GM21367 (cell line): Measurements from ENCODE around the gene FANCC.

ENCODE experiments used
- ATAC-seq: cut with Tn5 transposase; IDR thresholded peaks from one replicate; pipeline ENCODE4 v1.9.1; 2021; ENCODE audit not compliant: unreplicated experiment

Gene FANCC

DNA sequence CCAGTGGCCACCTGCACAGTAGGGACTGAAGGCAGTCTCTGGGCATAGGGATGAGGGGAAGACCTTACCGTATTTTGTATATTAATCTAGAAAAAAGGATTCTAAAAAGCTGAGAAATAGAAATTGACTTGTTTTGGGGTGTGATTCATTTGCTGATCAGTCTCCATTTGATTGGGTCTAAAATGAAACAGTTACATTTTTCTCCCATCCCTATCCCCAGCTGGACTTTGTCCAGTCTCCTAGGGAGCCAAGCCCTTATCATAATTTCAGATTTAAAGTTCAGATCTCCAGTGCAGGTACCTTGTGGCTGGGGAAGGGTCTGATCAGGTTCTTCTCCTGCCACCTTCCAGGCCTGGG, 240.8 kb downstream of the FANCC start:
- ATAC-seq = no peak

DNA sequence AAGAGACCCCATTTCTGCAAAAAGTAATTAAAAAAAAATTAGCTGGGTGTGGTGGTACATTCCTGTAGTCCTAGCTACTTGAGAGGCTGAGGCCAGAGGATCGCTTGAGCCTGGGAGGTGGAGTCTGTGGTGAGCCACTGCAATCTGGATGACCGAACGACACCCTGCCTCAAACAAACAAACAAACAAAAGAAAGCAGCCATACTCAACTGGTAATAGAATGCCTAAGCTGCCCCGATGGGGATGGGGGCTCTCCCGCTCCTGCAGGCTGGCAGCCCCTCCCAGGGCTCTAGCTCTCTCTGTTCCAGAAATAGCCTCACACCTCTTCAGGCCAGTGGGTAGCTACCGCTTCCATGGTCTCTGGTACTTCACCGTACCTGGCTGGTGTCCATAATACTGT, 241.8 kb downstream of the FANCC start:
- ATAC-seq = no peak

DNA sequence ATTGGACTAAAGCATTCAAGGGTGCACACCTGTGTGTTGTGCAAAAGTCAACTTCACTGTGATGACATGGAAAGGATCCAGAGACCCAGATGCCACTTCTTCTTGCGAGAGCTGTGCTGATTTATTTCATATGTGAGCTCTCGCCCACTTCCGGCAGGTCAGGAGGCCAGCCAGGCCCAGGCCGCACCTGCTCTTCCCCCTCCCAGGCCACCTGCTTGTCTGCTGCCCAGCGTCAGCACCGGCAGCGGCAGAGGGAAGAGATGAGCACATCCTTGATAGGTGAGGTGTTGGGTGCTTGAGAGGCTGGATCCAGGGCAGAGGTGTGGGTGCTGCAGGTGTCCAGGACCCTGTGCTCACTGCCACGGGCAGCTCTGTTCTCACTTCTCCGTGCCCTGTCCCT, 242.9 kb downstream of the FANCC start:
- no peak for ATAC-seq

DNA sequence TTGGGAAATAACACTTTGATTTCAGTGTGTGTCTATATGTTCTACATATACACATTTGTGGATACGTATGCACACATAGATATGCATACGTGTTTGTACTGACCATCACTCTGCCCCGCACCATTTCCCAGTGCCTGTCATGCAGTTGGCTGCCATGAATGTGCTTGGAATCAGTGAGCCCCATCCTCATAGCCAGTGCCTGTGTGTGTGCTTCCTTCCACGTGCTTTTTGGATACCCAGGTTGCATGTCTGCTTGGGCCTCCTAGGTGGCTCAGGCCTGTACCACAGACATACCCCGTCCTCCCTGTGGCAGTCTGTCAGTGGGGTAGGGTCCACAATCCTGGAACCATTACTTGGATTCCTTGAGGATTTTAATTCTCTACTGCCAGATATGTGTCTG, 243.6 kb downstream of the FANCC start:
- ATAC-seq = no peak

DNA sequence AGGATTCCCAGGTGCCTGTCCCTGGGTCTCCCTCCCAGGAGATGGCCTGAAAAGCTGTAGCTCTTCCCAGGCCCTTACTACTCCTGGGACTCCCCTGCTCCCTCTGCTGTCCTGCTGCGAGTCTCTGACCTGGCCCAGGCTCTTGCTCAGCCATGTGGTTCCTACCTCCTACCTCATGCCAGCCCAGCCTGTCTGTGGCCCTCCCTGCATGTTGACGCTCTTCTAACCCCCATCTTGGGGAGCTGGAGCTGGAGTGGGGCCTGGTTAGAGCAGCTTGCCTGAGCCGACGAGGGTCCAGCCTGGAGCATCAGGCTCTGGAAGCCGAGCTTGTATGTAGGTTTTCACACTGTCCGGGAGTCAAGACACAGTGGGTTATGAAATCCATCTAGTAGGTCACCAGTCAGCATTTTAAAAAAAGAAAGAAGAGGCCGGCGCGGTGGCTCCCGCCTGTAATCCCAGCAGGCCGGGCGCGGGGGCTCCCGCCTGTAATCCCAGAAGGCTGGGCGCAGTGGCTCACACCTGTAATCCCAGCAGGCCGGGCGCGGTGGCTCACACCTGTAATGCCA, 244.4 kb downstream of the FANCC start:
- ATAC-seq = no peak

DNA sequence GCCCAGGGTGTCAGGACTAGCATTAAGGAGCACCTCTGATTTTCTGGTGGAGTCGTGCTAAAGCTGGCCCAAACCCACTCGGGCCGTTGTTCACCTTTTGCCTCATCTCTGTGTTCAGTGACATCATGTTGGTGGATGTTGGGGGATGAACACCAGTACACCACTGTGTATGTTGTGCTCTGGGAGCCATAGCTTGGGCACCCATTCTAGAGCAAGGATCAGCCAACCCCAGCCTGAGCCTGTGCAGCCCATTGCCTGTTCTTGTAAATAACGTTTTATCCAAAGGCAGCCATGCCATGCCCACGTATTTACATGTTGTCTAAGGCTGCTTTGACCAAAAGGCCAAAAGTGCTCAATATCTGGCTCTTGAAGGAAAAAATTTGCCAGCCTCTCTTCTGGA, 245.6 kb downstream of the FANCC start:
- ATAC-seq = no peak

DNA sequence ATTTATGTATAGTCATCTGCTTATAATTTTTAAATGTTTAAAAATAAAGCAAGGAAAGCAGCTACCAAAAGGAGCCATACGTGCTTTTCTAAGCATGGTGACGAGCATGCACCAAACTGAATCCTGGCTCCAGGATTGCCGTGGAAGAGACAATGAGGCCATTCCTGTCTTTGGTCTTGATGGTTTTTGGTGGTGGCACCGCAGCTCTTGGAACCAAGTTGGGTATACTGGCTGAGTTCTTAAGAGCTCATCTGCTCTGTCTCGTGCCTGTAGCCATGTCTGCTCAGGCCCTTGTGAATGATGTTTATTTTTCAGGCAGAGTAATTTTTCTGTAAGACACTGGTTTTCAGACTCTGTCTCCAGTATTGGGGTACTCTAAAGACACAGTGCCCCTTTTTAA, 246.1 kb downstream of the FANCC start:
- no peak for ATAC-seq

DNA sequence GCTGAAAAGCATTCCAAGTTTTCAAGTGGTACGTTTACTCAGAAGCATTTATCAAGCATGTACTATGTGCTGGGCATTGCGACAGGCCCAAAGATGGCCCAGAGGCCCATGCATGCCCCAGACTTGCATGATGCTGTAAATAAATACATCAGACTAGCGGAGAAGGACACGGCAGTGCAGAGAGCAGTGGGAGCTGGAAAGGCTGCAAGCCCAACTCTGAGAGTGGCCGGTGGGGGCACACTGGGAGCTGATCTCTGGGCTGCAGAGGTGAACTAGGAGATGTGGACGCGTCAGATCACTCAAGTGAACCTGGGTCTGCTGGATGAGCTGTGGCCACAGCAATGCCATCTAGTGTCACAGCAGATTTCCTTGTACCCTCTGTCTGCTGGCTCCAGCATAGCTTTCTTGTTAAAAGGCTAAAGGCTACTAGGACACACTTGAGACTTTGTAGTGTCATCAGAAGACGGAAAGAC, 246.9 kb downstream of the FANCC start:
- ATAC-seq = no peak

DNA sequence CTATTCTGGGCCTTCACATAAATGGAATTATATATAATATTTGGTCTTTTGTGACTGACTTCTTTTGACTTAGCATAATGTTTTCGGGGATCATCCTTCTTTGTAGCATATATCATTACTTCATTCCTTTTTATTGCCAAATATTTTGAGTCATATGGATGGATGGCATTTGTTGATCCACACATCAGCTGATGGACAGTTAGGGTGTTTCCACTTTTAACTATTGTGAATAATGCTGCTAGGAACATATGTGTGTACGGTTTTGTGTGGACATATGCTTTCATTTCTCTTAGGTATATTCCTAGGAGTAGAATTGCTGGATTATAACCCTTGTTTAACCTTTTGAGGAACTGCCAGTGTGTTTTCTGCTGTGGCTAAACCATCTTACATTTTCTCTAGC, 249.6 kb downstream of the FANCC start:
- no peak for ATAC-seq

DNA sequence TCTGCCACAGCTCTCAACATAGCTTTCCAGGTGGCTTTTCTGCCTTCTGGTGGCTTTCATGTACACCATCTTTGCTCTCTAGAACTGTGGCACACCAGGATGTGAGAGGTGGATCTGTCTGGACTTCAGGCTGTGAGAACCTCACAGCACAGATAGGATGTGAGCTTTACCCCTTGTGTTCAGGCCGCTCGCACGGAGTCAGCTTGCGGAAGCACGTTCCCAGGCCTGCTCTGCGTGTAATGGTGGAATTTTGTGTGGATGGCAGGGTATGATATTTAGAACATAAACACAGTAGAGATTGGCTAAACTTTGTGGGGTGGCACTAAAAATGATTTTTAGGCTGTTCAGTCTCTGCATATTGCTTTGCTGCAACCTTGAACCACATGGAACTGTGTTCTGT, 250.5 kb downstream of the FANCC start:
- ATAC-seq = no peak

DNA sequence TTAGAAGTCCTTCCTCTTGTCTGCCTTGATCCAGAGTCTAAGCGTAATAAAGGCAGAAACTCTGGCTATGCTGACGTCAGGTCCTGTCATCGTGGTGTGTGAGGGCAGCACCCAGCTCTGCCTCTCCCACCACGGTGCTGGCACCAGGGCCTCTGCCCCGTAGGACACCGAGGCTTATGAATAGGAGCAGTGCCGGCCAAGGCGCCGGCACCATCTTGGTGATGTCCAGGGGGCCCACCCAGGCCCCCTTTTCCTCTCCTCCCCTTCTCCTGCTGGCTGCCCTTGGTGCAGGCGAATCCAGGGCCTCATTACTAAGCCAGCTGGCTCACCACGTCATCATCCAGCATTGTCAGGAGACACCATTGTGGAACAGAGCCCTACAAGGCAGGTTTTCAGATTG, 252.3 kb downstream of the FANCC start:
- ATAC-seq = no peak

DNA sequence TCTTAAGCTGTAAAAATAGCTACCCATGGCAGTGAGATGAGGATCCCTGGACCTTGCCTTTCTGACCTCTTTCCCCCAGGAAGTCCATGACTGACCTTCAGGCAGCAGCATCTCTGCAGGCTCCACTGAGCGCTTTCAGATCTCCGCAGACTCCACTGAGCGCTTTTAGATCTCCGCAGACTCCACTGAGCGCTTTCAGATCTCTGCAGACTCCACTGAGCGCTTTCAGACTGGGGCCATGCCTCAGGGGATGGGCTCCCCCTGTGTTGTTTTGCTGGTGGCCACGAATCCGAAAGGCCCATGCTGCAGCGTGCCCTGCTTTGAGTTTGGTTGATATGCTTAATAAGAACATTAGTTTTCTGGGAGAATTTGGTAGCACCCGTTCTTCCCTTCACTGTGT, 254.2 kb downstream of the FANCC start:
- no peak for ATAC-seq

DNA sequence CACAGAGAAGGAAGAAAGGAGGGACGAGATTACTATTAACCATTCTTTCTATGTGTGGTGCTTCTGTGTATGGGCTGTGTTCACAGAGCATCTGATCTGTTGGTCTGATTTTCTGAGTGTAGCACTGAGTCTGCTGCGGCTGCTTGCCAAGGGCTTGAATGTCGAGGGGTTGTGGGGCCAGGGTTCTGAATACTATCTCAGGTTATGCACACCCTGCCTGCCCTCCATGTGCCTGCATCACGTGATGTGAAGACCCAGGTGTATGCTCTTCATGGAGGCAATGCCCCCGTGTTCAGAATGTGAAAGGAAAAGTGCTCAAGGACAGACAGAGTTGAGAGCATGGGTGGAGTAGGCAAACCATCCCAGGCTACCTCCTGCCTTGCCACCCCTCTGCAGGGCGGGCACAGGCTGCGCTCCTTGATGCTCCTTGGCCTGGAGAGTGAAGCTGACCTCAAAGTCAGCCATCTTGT, 254.9 kb downstream of the FANCC start:
- ATAC-seq = no peak

DNA sequence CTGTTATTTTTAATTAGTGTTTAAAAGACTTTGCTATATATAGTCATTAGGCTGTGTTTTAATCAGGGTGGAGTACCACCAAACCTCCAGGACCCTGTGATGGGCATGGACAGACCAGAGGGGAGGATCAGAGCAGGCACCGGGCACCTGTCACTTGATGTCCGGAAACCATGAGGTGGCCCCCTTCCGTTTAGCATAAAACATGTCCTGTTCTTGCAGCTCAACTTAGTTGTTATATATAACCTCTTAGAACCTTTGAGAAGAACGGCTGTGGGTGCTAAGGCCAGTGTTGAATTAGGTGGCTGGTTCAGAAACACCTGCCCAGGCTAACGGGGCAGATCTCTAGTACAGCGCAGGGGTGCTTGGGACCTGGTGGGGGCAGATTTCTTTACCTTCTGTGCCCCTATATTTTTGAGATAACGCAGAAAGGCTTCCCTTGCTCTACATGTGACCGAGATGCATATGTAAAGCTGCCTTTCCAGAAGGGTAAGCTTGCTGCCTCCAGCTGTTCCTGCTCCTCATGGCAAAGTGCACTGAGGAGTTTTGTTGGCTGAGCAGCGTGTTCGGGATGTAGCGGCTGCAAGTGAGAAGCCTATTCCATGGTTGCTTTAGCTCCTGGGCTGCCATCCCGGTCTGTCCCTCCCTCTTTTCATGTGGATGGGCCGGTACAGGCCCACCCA, 255.5 kb downstream of the FANCC start:
- no peak for ATAC-seq

DNA sequence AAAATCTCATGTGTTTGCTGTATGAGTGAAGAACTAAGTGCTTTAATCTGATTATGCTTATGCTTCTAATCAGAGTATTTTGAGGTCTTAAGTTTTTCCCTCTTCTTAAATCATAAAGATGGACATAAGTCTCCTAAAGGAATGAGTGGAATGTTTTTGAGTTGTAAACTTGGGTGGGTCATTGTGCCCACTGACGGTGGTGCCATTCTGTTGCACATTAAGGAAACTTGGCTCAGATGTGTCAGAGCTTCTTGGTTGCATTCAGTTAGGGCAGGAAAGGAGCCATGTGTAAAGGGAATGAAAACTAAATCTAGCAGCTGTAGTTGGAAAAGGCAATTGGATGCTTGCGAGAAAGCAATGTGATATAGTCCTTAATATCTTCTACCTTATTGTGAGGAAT, 256.6 kb downstream of the FANCC start:
- ATAC-seq = no peak

DNA sequence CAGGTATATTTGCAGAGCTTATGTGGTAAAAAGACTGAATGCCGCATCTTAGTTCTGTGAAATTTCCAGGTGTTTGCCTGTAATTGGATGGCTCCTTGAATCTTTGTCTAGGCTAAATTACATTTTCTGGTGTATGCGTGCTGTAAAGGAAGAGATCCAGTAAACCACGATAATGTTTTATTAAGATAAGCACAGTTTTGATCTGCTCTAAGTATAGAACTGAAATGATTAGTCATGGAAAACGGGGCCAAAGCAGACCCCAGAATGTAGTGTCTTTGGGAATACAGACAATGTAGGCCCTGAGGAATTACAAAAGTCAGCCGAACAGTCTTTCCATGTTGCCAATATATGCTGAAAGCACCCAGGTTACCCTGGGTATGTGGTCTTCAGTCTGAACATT, 257.3 kb downstream of the FANCC start:
- ATAC-seq = no peak

DNA sequence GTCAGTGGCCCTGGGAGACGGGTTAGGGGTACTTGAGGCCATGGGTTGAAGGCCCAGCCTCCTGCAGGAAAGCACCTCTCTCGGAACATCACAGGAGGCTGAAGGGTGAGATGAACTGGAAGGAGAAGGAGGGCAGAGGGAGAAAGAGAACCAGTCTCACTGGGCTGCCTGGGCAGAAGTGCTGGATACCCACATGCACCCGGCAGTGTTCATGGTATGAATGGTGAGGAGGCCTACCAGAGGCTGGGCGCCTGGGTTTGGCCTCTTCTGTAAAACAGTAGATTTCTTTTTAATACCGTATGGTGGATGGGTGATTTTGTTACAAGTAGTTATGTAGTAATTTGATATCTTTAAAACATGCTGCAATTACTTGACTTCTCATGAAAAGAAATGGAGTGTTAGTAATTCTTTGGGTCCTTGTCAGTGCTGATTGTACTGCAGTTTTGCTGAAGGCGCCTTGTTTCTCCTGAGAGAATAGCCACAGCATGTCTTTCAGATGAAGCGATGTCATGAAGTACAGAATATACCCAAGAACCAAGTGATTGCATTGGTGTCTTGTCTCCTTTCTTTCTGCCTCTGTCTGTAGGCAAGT, 258.6 kb downstream of the FANCC start:
- ATAC-seq = no peak

DNA sequence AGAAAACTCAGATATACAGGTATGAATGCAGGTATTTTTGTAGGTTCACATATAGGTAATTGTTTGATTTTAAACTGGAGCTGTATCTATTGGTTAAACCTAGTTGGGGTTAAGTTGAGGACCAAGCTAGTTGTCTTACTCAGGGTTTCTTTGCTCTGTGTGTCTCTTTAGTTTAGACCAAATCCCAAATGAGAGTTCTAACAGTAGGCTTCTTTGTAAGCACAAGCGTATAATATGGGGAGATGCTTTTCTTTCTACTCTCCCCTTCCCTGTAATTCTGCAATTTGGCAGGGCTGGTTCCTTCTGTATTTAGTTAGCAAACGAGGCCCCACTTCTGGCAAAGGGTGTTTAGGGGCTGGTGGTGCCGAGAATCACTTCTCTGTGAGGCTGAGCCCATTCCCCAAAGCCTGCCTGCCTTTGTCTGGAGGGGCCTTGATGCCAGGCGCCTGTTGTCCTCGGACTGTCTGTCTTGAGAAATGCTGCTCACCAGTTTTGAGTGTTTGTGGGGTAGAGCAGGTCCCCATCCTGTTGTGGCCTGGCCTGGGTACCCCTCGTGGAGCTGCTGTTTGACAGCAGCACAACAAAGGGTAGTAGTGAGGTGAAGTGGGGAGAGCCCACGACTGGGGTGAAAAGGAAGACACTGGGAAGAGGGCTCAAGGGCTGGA, 259.3 kb downstream of the FANCC start:
- ATAC-seq = no peak

DNA sequence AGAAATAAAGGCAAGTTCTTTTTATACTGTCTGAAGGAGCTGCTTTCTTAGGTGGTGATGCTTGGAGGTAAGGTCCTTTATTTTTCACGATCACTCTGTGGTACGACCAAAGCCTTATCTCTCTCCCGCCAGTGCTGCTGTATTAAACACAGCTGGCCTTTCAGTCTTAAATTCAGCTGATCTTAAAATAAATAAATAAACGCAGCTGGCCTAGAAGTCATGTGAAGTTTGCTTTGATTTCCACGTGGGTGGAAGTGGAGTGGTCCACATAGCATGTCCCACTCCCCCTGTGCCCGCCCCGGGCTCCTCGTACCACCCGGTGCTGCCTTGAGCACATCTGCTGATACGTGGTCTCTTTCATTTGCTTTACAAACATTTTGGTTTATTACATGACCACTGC, 260.4 kb downstream of the FANCC start:
- ATAC-seq = no peak

DNA sequence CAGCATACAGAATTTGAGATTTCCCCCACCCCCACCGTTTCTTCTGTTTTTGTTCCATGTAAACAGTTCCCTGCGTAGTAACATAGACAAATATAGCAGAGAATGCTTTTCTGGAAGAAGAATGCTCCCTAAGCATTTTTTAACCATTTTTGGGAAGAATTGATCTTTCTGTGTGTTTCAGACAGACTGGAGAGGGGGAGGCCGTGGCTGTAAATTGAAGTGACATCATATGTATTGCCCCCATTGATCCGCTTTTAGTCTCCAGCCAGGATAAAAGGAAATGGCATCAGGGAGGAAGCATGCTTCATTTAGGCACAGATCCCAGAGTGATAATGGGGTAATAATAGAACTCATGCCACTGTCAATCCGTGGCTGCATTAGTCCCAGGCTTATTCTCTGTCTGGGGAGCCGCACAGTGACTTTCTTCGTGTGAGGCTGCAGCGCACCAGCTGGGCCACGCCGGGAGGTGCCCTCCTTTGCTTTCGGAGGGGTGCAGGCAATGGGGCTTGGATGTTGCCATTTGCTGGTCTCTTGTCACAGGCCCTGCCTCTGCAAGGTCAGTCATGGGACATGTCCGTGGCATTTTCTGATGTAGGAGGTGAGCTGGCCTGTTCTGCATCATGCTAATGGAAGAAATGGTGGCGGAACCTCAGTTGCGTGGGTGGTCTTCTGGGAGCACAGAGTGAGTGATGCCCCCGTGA, 261.5 kb downstream of the FANCC start:
- ATAC-seq = no peak

DNA sequence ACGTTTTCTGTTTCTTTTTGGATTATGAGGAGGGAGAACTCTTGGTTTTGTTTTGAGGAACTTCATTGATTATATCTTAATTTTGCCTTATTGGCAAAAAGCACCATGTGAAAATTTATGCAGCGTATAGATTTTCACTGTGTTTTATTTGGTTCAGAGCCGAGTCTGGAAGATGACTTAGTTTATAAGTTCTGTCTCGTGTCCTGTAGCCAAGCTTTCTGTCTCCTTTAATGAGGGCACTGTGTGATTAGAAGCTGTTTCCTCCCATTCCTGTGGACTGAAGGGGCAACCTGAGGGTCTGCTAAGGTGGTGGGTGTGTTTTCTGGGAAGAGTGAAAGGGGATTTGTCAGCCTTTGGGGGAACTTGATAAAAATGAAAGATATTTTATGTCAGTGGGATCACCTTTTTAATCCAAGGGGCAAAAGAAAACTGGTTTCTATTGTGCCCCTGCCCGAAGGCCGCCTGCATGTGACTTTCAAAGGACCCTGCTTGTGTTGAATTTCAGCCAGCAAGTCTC, 262.1 kb downstream of the FANCC start:
- ATAC-seq = no peak
